ENCODE data around the gene AFAP1L2.

DNA sequence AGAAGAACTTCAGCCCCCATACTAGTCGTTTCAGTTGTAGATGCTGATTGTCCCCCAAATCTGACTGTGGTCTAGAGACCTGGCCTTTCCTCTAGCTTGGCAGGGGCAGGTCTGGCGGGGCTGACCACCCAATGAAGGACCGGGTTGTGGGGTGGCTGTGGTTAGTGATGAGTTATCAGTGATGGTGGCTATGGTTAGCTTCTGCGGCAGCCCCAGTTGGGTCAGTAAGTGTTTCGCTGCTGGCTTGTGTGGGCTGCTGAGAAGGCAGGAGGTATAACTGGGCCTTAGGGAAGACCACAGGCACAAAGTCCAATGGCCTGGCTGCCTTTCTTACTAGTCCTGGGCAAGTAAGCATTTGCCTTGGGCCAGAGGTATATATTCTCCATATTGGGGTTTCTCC lies 143.9 kb downstream of the AFAP1L2 start:
- TF ChIP-seq CTCF (IDR thresholded peaks at IDR 0.05) (no peak), POLR2A (IDR thresholded peaks at IDR 0.05) (no peak)

All from right lobe of liver (tissue), 4 donors.